Neural cell (in vitro differentiated cells): Measurements from ENCODE around the gene CACNA1C. TPM values are rescaled to one million over a fixed set of nuclear protein-coding genes. Genes with fewer than 3 reads are reported as not detected.

Experiments used
- H2AFZ ChIP-seq: fragments of 200-600, 300-800 bp; sonication (generic), shearing (Covaris generic); 2 replicates; pipeline ENCODE4 v1.6.0; 2014; ENCODE audit warnings: low read depth, mild to moderate bottlenecking, antibody characterized with exemption, low read length, moderate library complexity
- H3F3A ChIP-seq: fragments of 200-600 bp; shearing (Covaris generic); 2 replicates; pipeline ENCODE4 v1.6.1; 2016; ENCODE audit warnings: mild to moderate bottlenecking, moderate library complexity, mixed read lengths, antibody characterized with exemption, low read length; ENCODE audit not compliant: insufficient read depth, poor library complexity, severe bottlenecking
- H3K27ac ChIP-seq: fragments of 200-600, 300-800 bp; sonication (generic), shearing (Covaris generic); 2 replicates; pipeline ENCODE4 v1.5.1; 2014; ENCODE audit warnings: mild to moderate bottlenecking, low read length, moderate library complexity
- H3K27me3 ChIP-seq: fragments of 300-800, 200-600 bp; sonication (generic), shearing (Covaris generic); 2 replicates; pipeline ENCODE4 v1.6.0; 2014; ENCODE audit warnings: mild to moderate bottlenecking, low read depth, low read length, moderate library complexity; ENCODE audit not compliant: insufficient read depth
- H3K36me3 ChIP-seq: fragments of 300-800, 200-600 bp; sonication (generic), shearing (Covaris generic); 2 replicates; pipeline ENCODE4 v1.5.1; 2014; ENCODE audit warnings: mild to moderate bottlenecking, antibody characterized with exemption, low read length, moderate library complexity; ENCODE audit not compliant: insufficient read depth
- H3K4me2 ChIP-seq: fragments of 300-800, 200-600 bp; sonication (generic), shearing (Covaris generic); 2 replicates; pipeline ENCODE4 v1.6.0; 2014; ENCODE audit warnings: mild to moderate bottlenecking, low read length
- H3K4me3 ChIP-seq: fragments of 300-800, 200-600 bp; sonication (generic), shearing (Covaris generic); 2 replicates; pipeline ENCODE4 v1.5.1; 2014; ENCODE audit warnings: mild to moderate bottlenecking, low read length, moderate library complexity
- H3K79me2 ChIP-seq: fragments of 200-600 bp; shearing (Covaris generic); replicated peaks from 2 replicates; pipeline ENCODE4 v1.6.0; 2014; ENCODE audit warnings: mild to moderate bottlenecking, low read length, moderate library complexity; ENCODE audit not compliant: insufficient read depth
- H3K9ac ChIP-seq: fragments of 300-800, 200-600 bp; sonication (generic), shearing (Covaris generic); 2 replicates; pipeline ENCODE4 v1.6.1; 2016; ENCODE audit warnings: mild to moderate bottlenecking, low read length, mixed read lengths
- H3K9me2 ChIP-seq: fragments of 200-600 bp; shearing (Covaris generic); 2 replicates; pipeline ENCODE4 v1.6.1; 2016; ENCODE audit warnings: mild to moderate bottlenecking, low read length, mixed read lengths; ENCODE audit not compliant: insufficient read depth
- H3K9me3 ChIP-seq: fragments of 200-600, 300-800 bp; sonication (generic), shearing (Covaris generic); 2 replicates; pipeline ENCODE4 v1.6.1; 2016; ENCODE audit warnings: mild to moderate bottlenecking, mixed run types, low read length, moderate library complexity, mixed read lengths
- H4K20me1 ChIP-seq: fragments of 200-600 bp; shearing (Covaris generic); 2 replicates; pipeline ENCODE4 v1.6.1; 2016; ENCODE audit warnings: mild to moderate bottlenecking, mixed run types; ENCODE audit not compliant: insufficient read depth
- CTCF ChIP-seq: fragments of 450-650 bp; IDR thresholded peaks from 2 replicates; pipeline ENCODE4 v1.5.1; 2014; ENCODE audit warnings: antibody characterized with exemption, mild to moderate bottlenecking, moderate library complexity; ENCODE audit not compliant: poor library complexity, severe bottlenecking
- EP300 ChIP-seq: fragments of 450-650 bp; conservative IDR thresholded peaks from 2 replicates; pipeline ENCODE4 v1.6.1; 2014; ENCODE audit warnings: antibody characterized with exemption, mild to moderate bottlenecking, moderate library complexity; ENCODE audit not compliant: poor library complexity, severe bottlenecking
- EZH2 ChIP-seq: fragments of 200-600, 300-800 bp; shearing (Covaris generic), sonication (generic); IDR thresholded peaks from 2 replicates; pipeline ENCODE4 v1.6.1; 2014; ENCODE audit warnings: antibody characterized with exemption, low read length, borderline replicate concordance, mild to moderate bottlenecking; ENCODE audit not compliant: insufficient read depth, poor library complexity, severe bottlenecking
- MXI1 ChIP-seq: fragments of 450-650 bp; conservative IDR thresholded peaks from 2 replicates; pipeline ENCODE4 v1.6.1; 2014; ENCODE audit warnings: antibody characterized with exemption, mild to moderate bottlenecking; ENCODE audit not compliant: poor library complexity, severe bottlenecking
- POLR2AphosphoS5 ChIP-seq: IDR thresholded peaks from 2 replicates; pipeline ENCODE4 v1.6.1; 2012
- RAD21 ChIP-seq: fragments of 450-650 bp; conservative IDR thresholded peaks from 2 replicates; pipeline ENCODE4 v1.6.1; 2014; ENCODE audit warnings: antibody characterized with exemption, mild to moderate bottlenecking, moderate library complexity
- REST ChIP-seq: IDR thresholded peaks from 2 replicates; pipeline ENCODE4 v1.6.1; 2012; ENCODE audit warnings: borderline replicate concordance
- SMC3 ChIP-seq: fragments of 450-650 bp; conservative IDR thresholded peaks from 2 replicates; pipeline ENCODE4 v1.6.1; 2014; ENCODE audit warnings: antibody characterized with exemption, mild to moderate bottlenecking, moderate library complexity; ENCODE audit not compliant: poor library complexity
- TAF1 ChIP-seq: IDR thresholded peaks from 2 replicates; pipeline ENCODE4 v1.6.1; 2012; ENCODE audit warnings: low read depth
- polyA plus RNA-seq: library from polyadenylated mRNA; depleted of rRNA; stranded (reverse); fragments of >200 nt; gene quantifications from 2 replicates; pipeline ENCODE4 v1.2.3, GENCODE V29; 2014

CACNA1C gene
- polyA plus RNA-seq, 1 donor from 2014 or later = 9.7 TPM

GRCh38 chr12:2453076-2453760 lies 400.4 kb downstream of the CACNA1C start:
- Histone ChIP-seq H3K27ac (no peak overlapping the region), H3F3A (no peaks in the 10 kb centered on the region), H3K36me3 (no peaks in the 10 kb centered on the region), H2AFZ (no peak overlapping the region), H3K9me2 (no peaks in the 10 kb centered on the region), H3K27me3 (no peaks in the 10 kb centered on the region), H3K79me2 (no peaks in the 10 kb centered on the region), H3K9ac (no peak overlapping the region), H3K4me2 (no peak overlapping the region), H3K4me3 (no peak overlapping the region), H3K9me3 (no peaks in the 10 kb centered on the region), H4K20me1 (no peaks in the 10 kb centered on the region)
- TF ChIP-seq POLR2AphosphoS5 = no peak
- no peak for TF ChIP-seq EZH2
- no peak for TF ChIP-seq REST
- TF ChIP-seq EP300 = no peak
- TF ChIP-seq SMC3 = no peak
- no peak for TF ChIP-seq RAD21
- no peak for TF ChIP-seq TAF1
- TF ChIP-seq CTCF = no peak
- no peak for TF ChIP-seq MXI1

- Histone ChIP-seq H3K79me2 (no peaks in the 10 kb centered on the region), H3K4me2 (no peak overlapping the region), H3K9me2 (no peaks in the 10 kb centered on the region), H3K36me3 (no peaks in the 10 kb centered on the region), H3K9ac (no peak overlapping the region), H4K20me1 (no peaks in the 10 kb centered on the region), H3F3A (no peaks in the 10 kb centered on the region), H3K4me3 (no peak overlapping the region), H3K27me3 (no peaks in the 10 kb centered on the region), H3K9me3 (no peaks in the 10 kb centered on the region), H2AFZ (no peak overlapping the region), H3K27ac (no peak overlapping the region)
- TF ChIP-seq EP300 (no peak), MXI1 (no peak), EZH2 (no peak), REST (no peak), CTCF (no peak), TAF1 (no peak), SMC3 (no peak), RAD21 (no peak), POLR2AphosphoS5 (no peak)
Observed at GRCh38 chr12:2453761-2454090, 400.9 kb downstream of the CACNA1C start.
